Caco-2 (cell line): ENCODE results near the gene MON1A. TPM values are rescaled to one million over a fixed set of nuclear protein-coding genes. Genes with fewer than 3 reads are reported as not detected.

Experiments used
- BruUV-seq: library from RNA; stranded (reverse); fragments of 400-500 nt; replicated peaks from 2 replicates; lab custom pipeline; 2021; lab: Mats Ljungman, UMichigan
- CTCF ChIA-PET: fragments of 300-600 bp; sonication (Branson Sonifier 250); formaldehyde crosslinking; loops from one replicate; lab custom pipeline; 2022; ENCODE audit warnings: antibody characterized with exemption; lab: Charles Lee
- POLR2A ChIA-PET: fragments of 300-600 bp; sonication (Branson Sonifier 250); formaldehyde crosslinking; loops from one replicate; lab custom pipeline; 2022; ENCODE audit warnings: antibody characterized with exemption; lab: Charles Lee
- DNase-seq, 2 experiments: peaks; one replicate each; pipeline versions ENCODE4 v3.0.0 to v3.0.0-alpha.2; 2020 to 2022
- H3K27me3 ChIP-seq: replicated peaks from 2 replicates; pipeline ENCODE4 v1.6.0; 2011; ENCODE audit warnings: low read length; ENCODE audit not compliant: control insufficient read depth, insufficient read depth
- H3K36me3 ChIP-seq: 2 replicates; pipeline ENCODE4 v1.5.1; 2011; ENCODE audit warnings: low read length; ENCODE audit not compliant: control insufficient read depth, insufficient read depth
- H3K4me1 ChIP-seq: fragments of 250-450 bp; sonication (Bioruptor Pico); 2 replicates; pipeline ENCODE4 v1.5.1; 2020; ENCODE audit warnings: mild to moderate bottlenecking
- H3K4me3 ChIP-seq: 2 replicates; pipeline ENCODE4 v1.5.1; 2011; ENCODE audit warnings: low read depth, mild to moderate bottlenecking, control low read depth, low read length
- H3K9me3 ChIP-seq: fragments of 250-450 bp; sonication (Bioruptor Pico); 2 replicates; pipeline ENCODE4 v1.5.1; 2020; ENCODE audit warnings: mild to moderate bottlenecking, moderate library complexity
- H3K27ac Mint-ChIP-seq: one replicate; pipeline ENCODE4 v1.8.0; 2022; ENCODE audit warnings: mixed read lengths; ENCODE audit not compliant: unreplicated experiment
- H3K27me3 Mint-ChIP-seq: one replicate; pipeline ENCODE4 v1.8.0; 2022; ENCODE audit warnings: mixed read lengths; ENCODE audit not compliant: insufficient read depth, unreplicated experiment
- H3K36me3 Mint-ChIP-seq: one replicate; pipeline ENCODE4 v1.8.0; 2022; ENCODE audit warnings: mild to moderate bottlenecking, mixed read lengths; ENCODE audit not compliant: insufficient read depth, unreplicated experiment
- H3K4me1 Mint-ChIP-seq: one replicate; pipeline ENCODE4 v1.8.0; 2022; ENCODE audit warnings: low read depth, mixed read lengths; ENCODE audit not compliant: unreplicated experiment
- H3K4me3 Mint-ChIP-seq: one replicate; pipeline ENCODE4 v1.8.0; 2022; ENCODE audit warnings: mild to moderate bottlenecking, moderate library complexity, mixed read lengths; ENCODE audit not compliant: unreplicated experiment
- H3K9me3 Mint-ChIP-seq: one replicate; pipeline ENCODE4 v1.8.0; 2022; ENCODE audit warnings: mixed read lengths; ENCODE audit not compliant: unreplicated experiment
- CTCF ChIP-seq, 2 experiments: fragments of 200-600 bp in 1 of 2; IDR thresholded peaks; 1 replicate in 1 of 2; 2 replicates in 1 of 2; pipeline versions ENCODE4 v1.5.1 to v1.8.0; 2011 to 2022; ENCODE audit warnings: antibody characterized with exemption in 1 of 2, control low read depth in 1 of 2, inconsistent platforms in 1 of 2, low read depth in 1 of 2, low read length in 1 of 2, mild to moderate bottlenecking in 1 of 2, moderate library complexity in 1 of 2; ENCODE audit not compliant: insufficient read depth in 1 of 2, severe bottlenecking in 1 of 2, unreplicated experiment in 1 of 2
- intact Hi-C: fragments of 100-400 bp; cut with micrococcal nuclease; formaldehyde crosslinking; loops from one replicate; pipeline ENCODE4 v1.10.0; 2022; ENCODE audit not compliant: unreplicated experiment
- total RNA-seq: library from RNA; stranded (reverse); gene quantifications from 2 replicates; pipeline ENCODE4 v1.2.3, GENCODE V29; 2022

Gene MON1A
- total RNA-seq, 1 experiment from 2014 or later, result 7.7 TPM

GRCh38 chr3:49871531-49872153 lies 58.0 kb downstream of the MON1A start:
- H3K27me3 Mint-ChIP-seq, result no peaks in the 10 kb centered on the region
- ChIA-PET CTCF (no interaction called here), POLR2A (interaction anchor here (0.6 kb wide), 1 partner anchor 14 kb away, joined by 3 read pairs; no protein-coding TSS in a partner anchor)
- no peak overlapping the region for H3K4me3 Mint-ChIP-seq
- peaks cover 41% of the 10 kb centered on the region for H3K4me1 ChIP-seq
- no peaks in the 10 kb centered on the region for H3K36me3 ChIP-seq
- no peaks in the 10 kb centered on the region for H3K36me3 Mint-ChIP-seq
- intact Hi-C loops, result no loop called here
- peak overlapping the region; percentile 65 for H3K27ac Mint-ChIP-seq
- no TSS peak for BruUV-seq
- no peaks in the 10 kb centered on the region for H3K9me3 ChIP-seq
- H3K9me3 Mint-ChIP-seq, result no peaks in the 10 kb centered on the region
- no peak for TF ChIP-seq CTCF (IDR thresholded peaks at IDR 0.05; ENCODE audit: insufficient read depth in 1 of 2, low read depth in 1 of 2, low read length in 1 of 2, severe bottlenecking in 1 of 2, unreplicated experiment in 1 of 2)
- H3K4me1 Mint-ChIP-seq, result peaks cover 13% of the 10 kb centered on the region
- no peak overlapping the region for H3K4me3 ChIP-seq
- no peaks in the 10 kb centered on the region for H3K27me3 ChIP-seq
- no peak for DNase-seq

DNA sequence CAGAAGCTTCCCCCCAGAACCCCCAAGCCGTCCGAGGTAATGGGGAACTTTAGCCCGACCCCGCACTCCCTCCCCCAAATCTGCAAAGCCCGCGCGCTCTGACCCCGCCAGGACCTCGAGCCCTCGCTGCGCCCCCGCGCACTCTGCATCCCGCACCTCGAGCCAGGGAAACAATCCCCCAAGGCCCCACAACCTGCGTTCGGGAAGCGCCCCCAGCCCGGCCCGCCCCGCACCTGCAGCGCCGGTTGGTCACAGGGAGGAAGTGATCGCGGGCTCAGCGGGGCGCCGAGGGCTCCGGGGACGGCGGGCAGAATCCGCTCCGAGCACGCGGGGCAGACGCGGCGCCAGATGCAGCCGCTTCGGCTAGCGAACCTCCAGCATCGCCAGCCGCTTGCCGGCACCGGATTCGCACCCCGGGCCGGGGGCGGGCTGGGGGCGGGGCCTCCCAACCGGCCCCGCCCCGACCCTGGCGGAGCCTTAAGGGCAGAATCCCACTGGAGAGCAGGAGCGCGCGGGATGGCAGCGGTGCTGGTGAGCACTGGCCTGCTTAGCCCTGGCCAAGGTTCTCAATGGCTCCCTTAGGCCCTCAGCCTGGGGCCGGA lies 60.0 kb downstream of the MON1A start, which contains the start of gene CAMKV:
CAMKV (minus strand) TSS at position 382 of the 602 bp plus-strand sequence. CDS start 7,518 bp downstream, outside the sequence.
- POLR2A ChIA-PET, result no interaction called here
- CTCF ChIA-PET, result interaction anchor here (1.0 kb wide), 1 partner anchor 11 kb away, joined by 4 read pairs; no protein-coding TSS in a partner anchor
- H3K4me3 Mint-ChIP-seq, result peak within 1 kb of the TSS; percentile 59
- H3K9me3 ChIP-seq, result no peaks in the 10 kb centered on the region
- H3K36me3 Mint-ChIP-seq, result no peaks in the 10 kb centered on the region
- H3K27me3 ChIP-seq, result no peaks in the 10 kb centered on the region
- H3K4me1 Mint-ChIP-seq, result peaks cover 13% of the 10 kb centered on the region
- DNase-seq, result peak in 1 of 2 experiments; percentile 43
- peak within 1 kb of the TSS; percentile 63 for H3K4me3 ChIP-seq
- no peaks in the 10 kb centered on the region for H3K9me3 Mint-ChIP-seq
- no peaks in the 10 kb centered on the region for H3K27me3 Mint-ChIP-seq
- no peak within 1 kb of the TSS for H3K27ac Mint-ChIP-seq
- no TSS peak for BruUV-seq
- H3K4me1 ChIP-seq, result peaks cover 36% of the 10 kb centered on the region
- intact Hi-C loops, result no loop called here
- no peak for TF ChIP-seq CTCF (IDR thresholded peaks at IDR 0.05; ENCODE audit: insufficient read depth in 1 of 2, low read depth in 1 of 2, low read length in 1 of 2, severe bottlenecking in 1 of 2, unreplicated experiment in 1 of 2)
- no peaks in the 10 kb centered on the region for H3K36me3 ChIP-seq

DNA sequence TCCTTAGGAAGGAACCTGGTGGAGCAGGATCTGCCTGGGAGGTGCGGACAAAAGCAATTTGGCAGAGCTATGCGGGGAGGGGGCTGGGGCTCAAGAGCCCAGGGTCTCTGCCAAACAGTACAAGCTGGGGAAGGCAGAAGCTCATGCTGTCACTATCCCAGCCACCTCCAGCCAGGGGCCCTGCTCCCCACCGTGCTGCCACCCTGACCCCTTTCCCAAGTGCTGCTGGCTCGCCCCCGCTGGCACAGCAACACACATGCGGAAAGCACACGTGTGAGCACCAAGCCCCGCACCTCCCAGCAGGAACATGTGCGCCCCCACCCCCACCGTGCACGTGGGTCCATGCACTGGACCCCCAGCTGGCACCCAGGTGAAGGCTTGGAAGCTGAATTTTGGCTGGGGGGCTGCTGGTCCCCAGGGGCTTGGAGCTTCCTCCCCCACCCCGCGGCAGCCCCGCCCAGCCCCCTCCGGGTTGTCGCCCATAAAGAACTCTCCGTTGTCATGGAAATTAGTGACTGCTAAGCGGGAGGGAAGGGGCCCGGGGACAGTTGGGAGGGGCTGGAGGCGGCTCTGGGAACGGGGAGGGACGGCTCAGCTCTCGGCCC lies 60.6 kb downstream of the MON1A start:
- Histone ChIP-seq H3K27me3 (no peaks in the 10 kb centered on the region), H3K4me3 (peak overlapping the region; percentile 63), H3K36me3 (no peaks in the 10 kb centered on the region), H3K9me3 (no peaks in the 10 kb centered on the region), H3K4me1 (peaks cover 29% of the 10 kb centered on the region)
- H3K9me3 Mint-ChIP-seq, result no peaks in the 10 kb centered on the region
- no peaks in the 10 kb centered on the region for H3K36me3 Mint-ChIP-seq
- H3K4me1 Mint-ChIP-seq, result peaks cover 13% of the 10 kb centered on the region
- no peak overlapping the region for H3K27ac Mint-ChIP-seq
- peak in 1 of 2 experiments; percentile 28 for DNase-seq
- intact Hi-C loops, result no loop called here
- BruUV-seq, result no TSS peak
- TF ChIP-seq CTCF (IDR thresholded peaks at IDR 0.05; ENCODE audit: insufficient read depth in 1 of 2, low read depth in 1 of 2, low read length in 1 of 2, severe bottlenecking in 1 of 2, unreplicated experiment in 1 of 2), result no peak
- H3K4me3 Mint-ChIP-seq, result peak overlapping the region; percentile 59
- CTCF ChIA-PET, result no interaction called here
- no peaks in the 10 kb centered on the region for H3K27me3 Mint-ChIP-seq
- POLR2A ChIA-PET, result no interaction called here
